ENCODE results near the gene ZNF212. TPM values are rescaled to one million over a fixed set of nuclear protein-coding genes. Genes with fewer than 3 reads are reported as not detected.
"Not testable (repeated sequence)": the region's sequence is repeated elsewhere in the genome, so short reads cannot be mapped to it uniquely, and the experiment has no call there.

Gene ZNF212
- total RNA-seq, 1 donor from 2014 or later = 5.6 TPM

- DNase-seq (ENCODE audit: extremely low read depth, low read depth, low spot score) = no peak
These were observed 20.7 kb upstream of the ZNF212 start for GRCh38 chr7:149218469-149219420.

GRCh38 chr7:149220534-149220933 is 18.9 kb upstream of the ZNF212 start:
- no peak for DNase-seq (ENCODE audit: extremely low read depth, low read depth, low spot score)

GRCh38 chr7:149223176-149223575 is 16.3 kb upstream of the ZNF212 start:
- no peak for DNase-seq (ENCODE audit: extremely low read depth, low read depth, low spot score)

GRCh38 chr7:149223761-149224160 is 15.7 kb upstream of the ZNF212 start:
- DNase-seq (ENCODE audit: extremely low read depth, low read depth, low spot score) = no peak

GRCh38 chr7:149224352-149224751 is 15.1 kb upstream of the ZNF212 start:
- DNase-seq (ENCODE audit: extremely low read depth, low read depth, low spot score) = no peak

- DNase-seq (ENCODE audit: extremely low read depth, low read depth, low spot score) = no peak
These were observed 14.3 kb upstream of the ZNF212 start for GRCh38 chr7:149225106-149225505.

GRCh38 chr7:149225656-149226055 is 13.8 kb upstream of the ZNF212 start:
- DNase-seq (ENCODE audit: extremely low read depth, low read depth, low spot score) = no peak

GRCh38 chr7:149226366-149226765 is 13.1 kb upstream of the ZNF212 start:
- DNase-seq (ENCODE audit: extremely low read depth, low read depth, low spot score) = not testable (repeated sequence)

GRCh38 chr7:149226840-149227494 is 12.5 kb upstream of the ZNF212 start:
- no peak for DNase-seq (ENCODE audit: extremely low read depth, low read depth, low spot score)

GRCh38 chr7:149228831-149229471 is 10.5 kb upstream of the ZNF212 start:
- DNase-seq (ENCODE audit: extremely low read depth, low read depth, low spot score) = no peak

- no peak for DNase-seq (ENCODE audit: extremely low read depth, low read depth, low spot score)
These were observed 9.9 kb upstream of the ZNF212 start for GRCh38 chr7:149229526-149229925.

- no peak for DNase-seq (ENCODE audit: extremely low read depth, low read depth, low spot score)
These were observed 7.1 kb upstream of the ZNF212 start for GRCh38 chr7:149232362-149232761.

GRCh38 chr7:149233655-149234204 is 5.7 kb upstream of the ZNF212 start:
- not testable (repeated sequence) for DNase-seq (ENCODE audit: extremely low read depth, low read depth, low spot score)

GRCh38 chr7:149237502-149237901 is 1.9 kb upstream of the ZNF212 start:
- DNase-seq (ENCODE audit: extremely low read depth, low read depth, low spot score) = no peak

GRCh38 chr7:149238051-149238450 is 1.4 kb upstream of the ZNF212 start:
- DNase-seq (ENCODE audit: extremely low read depth, low read depth, low spot score) = no peak

- no peak for DNase-seq (ENCODE audit: extremely low read depth, low read depth, low spot score)
These were observed 1.2 kb downstream of the ZNF212 start for GRCh38 chr7:149240637-149241036.

- no peak for DNase-seq (ENCODE audit: extremely low read depth, low read depth, low spot score)
These were observed 2.2 kb downstream of the ZNF212 start for GRCh38 chr7:149241696-149242095.

GRCh38 chr7:149245244-149245643 is 5.8 kb downstream of the ZNF212 start:
- no peak for DNase-seq (ENCODE audit: extremely low read depth, low read depth, low spot score)

- DNase-seq (ENCODE audit: extremely low read depth, low read depth, low spot score) = no peak
These were observed 6.3 kb downstream of the ZNF212 start for GRCh38 chr7:149245744-149246143.

GRCh38 chr7:149248777-149249176 is 9.3 kb downstream of the ZNF212 start:
- DNase-seq (ENCODE audit: extremely low read depth, low read depth, low spot score) = no peak

- DNase-seq (ENCODE audit: extremely low read depth, low read depth, low spot score) = not testable (repeated sequence)
These were observed 10.7 kb downstream of the ZNF212 start for GRCh38 chr7:149250151-149250550.

All from glomerular endothelial cell (primary cell).